WI38 (cell line): ENCODE data around the gene GNAI1.

Experiments
- H3K4me3 ChIP-seq: 2 replicates; pipeline ENCODE4 v1.5.1; 2011; ENCODE audit warnings: low read depth, mild to moderate bottlenecking, control low read depth, low read length
- TF ChIP-seq, protein P1 (sequence below): IDR thresholded peaks from 2 replicates; pipeline ENCODE4 v1.5.1; 2012; ENCODE audit warnings: low read depth, mild to moderate bottlenecking, control low read depth, low read length

The GNAI1 gene

DNA sequence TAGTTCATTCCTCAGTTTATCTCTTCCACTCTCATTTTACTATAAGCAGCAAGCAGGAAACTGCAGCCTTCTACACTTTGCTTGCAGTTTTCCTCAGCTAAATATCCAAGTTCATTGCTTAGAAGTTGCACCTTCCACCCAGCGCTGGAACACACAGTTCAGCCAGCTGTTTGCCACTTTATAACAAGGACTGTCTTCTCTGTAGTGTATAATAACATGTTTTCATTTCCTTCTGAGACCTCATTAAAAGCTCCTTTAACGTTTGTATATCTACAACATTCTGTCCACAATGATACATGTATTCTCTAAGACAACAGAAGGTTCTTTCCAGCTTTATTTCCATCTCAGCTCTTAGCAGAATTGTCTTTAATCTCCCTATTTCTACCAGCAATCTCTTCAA is 74.1 kb downstream of the GNAI1 start:
- TF ChIP-seq, protein P1, sequence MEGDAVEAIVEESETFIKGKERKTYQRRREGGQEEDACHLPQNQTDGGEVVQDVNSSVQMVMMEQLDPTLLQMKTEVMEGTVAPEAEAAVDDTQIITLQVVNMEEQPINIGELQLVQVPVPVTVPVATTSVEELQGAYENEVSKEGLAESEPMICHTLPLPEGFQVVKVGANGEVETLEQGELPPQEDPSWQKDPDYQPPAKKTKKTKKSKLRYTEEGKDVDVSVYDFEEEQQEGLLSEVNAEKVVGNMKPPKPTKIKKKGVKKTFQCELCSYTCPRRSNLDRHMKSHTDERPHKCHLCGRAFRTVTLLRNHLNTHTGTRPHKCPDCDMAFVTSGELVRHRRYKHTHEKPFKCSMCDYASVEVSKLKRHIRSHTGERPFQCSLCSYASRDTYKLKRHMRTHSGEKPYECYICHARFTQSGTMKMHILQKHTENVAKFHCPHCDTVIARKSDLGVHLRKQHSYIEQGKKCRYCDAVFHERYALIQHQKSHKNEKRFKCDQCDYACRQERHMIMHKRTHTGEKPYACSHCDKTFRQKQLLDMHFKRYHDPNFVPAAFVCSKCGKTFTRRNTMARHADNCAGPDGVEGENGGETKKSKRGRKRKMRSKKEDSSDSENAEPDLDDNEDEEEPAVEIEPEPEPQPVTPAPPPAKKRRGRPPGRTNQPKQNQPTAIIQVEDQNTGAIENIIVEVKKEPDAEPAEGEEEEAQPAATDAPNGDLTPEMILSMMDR = no peak

DNA sequence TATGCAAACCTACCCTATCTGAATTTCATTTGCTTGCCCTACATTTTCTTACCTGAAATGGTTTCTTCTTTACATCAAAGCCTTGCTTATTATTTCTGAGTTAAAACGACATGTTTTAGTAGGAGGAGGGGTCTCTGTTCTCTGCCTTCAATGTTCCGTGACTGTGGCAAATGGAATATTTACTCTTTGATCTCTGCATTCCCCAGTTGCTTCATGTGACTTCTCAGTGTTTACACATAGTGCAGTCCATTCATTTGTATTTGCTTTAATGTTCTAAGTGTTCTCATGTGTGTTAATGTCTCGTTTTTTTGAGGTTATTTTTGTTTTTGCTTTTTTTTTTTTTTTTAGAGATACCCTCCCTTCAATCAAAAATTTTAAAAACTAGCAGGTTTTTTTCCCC is 75.8 kb downstream of the GNAI1 start:
- TF ChIP-seq, protein P1 = no peak
- H3K4me3 ChIP-seq = no peak overlapping the region

More for the DNA sequence above, 74.1 kb downstream of the GNAI1 start:
- H3K4me3 ChIP-seq = no peak overlapping the region

DNA sequence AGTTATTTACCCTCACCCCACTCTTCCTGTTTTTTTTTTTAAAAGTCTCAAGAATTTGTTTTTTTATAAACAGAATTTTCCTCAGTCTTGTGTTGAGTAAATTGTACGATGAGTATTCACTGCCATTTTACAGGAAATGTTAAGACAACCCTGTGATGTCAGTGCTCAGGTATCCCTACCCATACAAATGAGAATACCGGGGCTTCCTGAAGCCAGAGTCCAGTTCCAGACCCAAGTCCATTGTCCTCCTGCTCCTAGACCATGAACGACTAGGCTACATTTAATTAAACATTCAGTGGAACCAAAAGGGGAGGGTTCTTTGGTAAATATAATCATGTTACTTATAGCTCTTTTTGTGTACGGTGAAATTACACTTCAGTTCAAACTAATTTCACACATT is 79.2 kb downstream of the GNAI1 start:
- TF ChIP-seq, protein P1 = no peak
- H3K4me3 ChIP-seq = no peak overlapping the region

DNA sequence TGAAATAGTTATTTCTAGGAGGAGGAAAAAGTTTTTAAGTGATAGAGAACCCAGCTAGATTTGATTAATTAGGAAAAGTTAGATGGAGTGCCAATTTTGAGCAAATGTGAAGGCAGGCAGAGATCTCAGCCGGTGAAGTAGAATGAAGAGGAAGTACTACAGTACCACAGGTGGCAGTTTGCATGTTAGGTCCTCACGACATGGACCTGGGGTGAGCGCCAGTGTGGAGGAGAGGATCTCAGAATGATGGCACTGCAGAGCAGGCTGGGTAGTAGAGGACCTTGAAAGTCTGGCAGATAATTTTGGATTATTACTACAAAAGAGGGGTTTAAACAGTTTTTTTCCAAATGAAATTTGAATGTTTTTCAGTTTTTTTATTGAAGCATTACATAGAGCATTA is 81.1 kb downstream of the GNAI1 start:
- no peak overlapping the region for H3K4me3 ChIP-seq
- TF ChIP-seq, protein P1 = no peak

DNA sequence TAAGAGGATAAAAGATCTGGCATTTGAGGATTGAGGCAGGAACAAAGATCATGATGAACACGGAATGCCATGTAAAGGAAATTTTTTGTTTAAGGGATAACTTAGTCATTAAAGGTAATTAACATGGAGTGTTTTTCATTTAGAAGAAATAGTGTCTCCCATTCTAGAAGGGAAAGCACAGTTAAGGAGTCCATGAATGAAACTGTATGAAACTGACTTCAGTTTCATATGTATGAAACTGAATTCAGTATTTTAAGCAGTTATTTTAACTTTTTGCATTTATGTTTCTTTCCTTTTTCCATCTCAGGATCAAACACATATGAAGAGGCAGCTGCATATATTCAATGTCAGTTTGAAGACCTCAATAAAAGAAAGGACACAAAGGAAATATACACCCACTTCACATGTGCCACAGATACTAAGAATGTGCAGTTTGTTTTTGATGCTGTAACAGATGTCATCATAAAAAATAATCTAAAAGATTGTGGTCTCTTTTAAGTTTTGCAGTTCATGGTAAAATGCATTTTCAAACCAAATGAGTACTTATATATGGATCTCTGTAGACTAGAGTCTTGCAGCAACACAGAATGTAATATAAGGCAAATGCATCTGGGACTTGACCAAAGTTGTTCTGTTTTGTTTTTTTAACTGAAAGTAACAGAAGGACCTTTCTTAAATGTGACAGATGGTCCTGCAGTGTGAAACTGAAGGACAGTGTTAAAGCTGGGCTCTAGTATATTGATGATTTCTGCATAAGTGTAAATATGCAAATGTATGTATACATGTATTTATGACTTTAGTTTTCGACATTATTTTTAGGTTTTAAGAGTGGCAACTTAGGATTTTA is 82.6 kb downstream of the GNAI1 start:
- TF ChIP-seq, protein P1 = no peak
- no peak overlapping the region for H3K4me3 ChIP-seq

DNA sequence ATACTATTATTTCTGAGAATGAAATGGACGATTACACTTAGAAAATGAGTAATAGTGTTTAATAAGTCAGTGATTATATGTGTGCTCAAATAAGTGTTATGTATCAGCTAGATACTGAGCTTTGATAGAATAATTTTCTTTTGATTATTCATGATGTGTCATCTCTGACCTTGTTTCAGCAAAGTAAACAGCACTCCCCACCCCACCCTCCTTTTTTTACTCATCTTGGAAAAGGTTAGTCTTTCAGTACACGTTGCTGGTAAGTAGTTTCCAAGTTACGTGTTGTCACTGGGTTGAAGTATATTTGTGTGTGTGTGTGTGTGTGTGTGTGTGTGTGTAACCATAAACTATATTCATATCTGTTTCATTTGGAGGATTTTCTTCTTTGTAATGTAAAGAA is 84.1 kb downstream of the GNAI1 start:
- no peak overlapping the region for H3K4me3 ChIP-seq
- TF ChIP-seq, protein P1 = no peak

DNA sequence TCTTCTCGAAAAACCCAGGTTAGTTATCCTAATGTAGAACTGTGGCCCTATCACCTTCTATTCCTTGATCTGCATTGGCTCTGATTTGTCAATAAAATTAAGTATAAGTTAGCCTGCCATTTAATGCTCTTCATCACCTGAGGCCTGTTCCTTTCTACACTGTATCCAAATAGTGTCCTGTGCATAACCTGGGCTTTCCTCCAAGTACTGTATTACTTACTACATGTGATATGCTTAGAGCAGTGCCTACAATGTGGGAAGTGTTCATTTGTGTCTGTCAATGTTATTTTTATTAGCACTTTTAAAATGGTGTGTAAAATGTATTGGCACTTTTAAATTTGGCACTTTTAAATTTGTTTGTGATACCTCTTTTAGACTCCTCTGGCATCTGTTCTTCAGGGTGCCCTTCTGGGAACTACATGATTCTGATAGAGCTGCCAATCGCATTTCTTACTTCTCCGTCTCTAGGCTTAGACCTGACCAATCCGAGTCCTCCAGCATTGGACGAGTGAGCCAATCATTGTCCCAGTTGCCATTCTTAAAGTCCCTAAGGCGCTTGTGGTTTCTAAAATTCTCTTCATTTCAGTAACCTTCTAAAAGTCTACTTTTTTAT is 85.5 kb downstream of the GNAI1 start:
- no peak overlapping the region for H3K4me3 ChIP-seq
- TF ChIP-seq, protein P1 = no peak
